Pancreas (tissue), 10 donors: ENCODE measurements around the gene ZNF318. TPM values are rescaled to one million over a fixed set of nuclear protein-coding genes. Genes with fewer than 3 reads are reported as not detected.

Experiments used
- ATAC-seq, 4 donors: fragments of 200-7000 bp; cut with Tn5 transposase; one replicate each; pipeline versions ENCODE4 v1.8.0 to v1.9.1; 2020; ENCODE audit warnings: mild to moderate bottlenecking in 4 of 4, moderate library complexity in 4 of 4
- DNase-seq, 6 donors: peaks; one replicate each; pipeline ENCODE4 v3.0.0-alpha.2; 2020
- FAIRE-seq: peaks from 2 replicates; lab custom pipeline; 2012; peaks lifted over from hg19 to GRCh38; lab: Jason Lieb, UNC
- H3K27ac ChIP-seq, 4 donors: fragments of 200-600 bp; sonication (generic); 1 replicate in 3 of 4; 2 replicates in 1 of 4; pipeline versions ENCODE4 v1.5.0 to v1.8.0; 2020
- H3K27me3 ChIP-seq, 4 donors: fragments of 200-600 bp; one replicate each; pipeline ENCODE4 v1.8.0; 2021
- H3K36me3 ChIP-seq, 3 donors: fragments of 200-600 bp; sonication (generic) in 1 of 3; one replicate each; pipeline versions ENCODE4 v1.5.0 to v1.8.0; 2020 to 2021
- H3K4me1 ChIP-seq, 3 donors: fragments of 200-600 bp; one replicate each; pipeline ENCODE4 v1.8.0; 2021
- H3K4me3 ChIP-seq, 4 donors: fragments of 200-600 bp; sonication (generic) in 2 of 4; one replicate each; pipeline versions ENCODE4 v1.5.0 to v1.8.0; 2020 to 2021
- H3K9me3 ChIP-seq, 4 donors: fragments of 200-600 bp; one replicate each; pipeline ENCODE4 v1.8.0; 2021
- WGBS, 2 donors: extraction: QIAGEN DNeasy Blood & Tissue Kit; methylation state at CpG; one replicate each; pipeline ENCODE4 v1.1.7; 2013; 5-methylcytosine and 5-hydroxymethylcytosine counted together
- intact Hi-C, 3 donors: fragments of 100-400 bp; cut with DNase I; formaldehyde crosslinking; loops; one replicate each; pipeline versions ENCODE4 v1.11.1 to v1.14.2; 2022
- polyA plus RNA-seq, 2 donors: library from polyadenylated mRNA; stranded (reverse); fragments of 200-250 nt; gene quantifications; one replicate each; pipeline ENCODE4 v1.2.3, GENCODE V29; 2013
- total RNA-seq, 6 donors: library from RNA; stranded (reverse); fragmentation: NEBNext Ultra II Directional in 4 of 6; extraction: Animal tissue kit (Norgen Biotek cat#: 25700) in 4 of 6; gene quantifications; one replicate each; pipeline versions ENCODE4 v1.2.1 to v1.2.4, GENCODE V29; 2021 to 2023
- TF ChIP-seq, protein P1 (sequence below), 4 donors: fragments of 200-600 bp; sonication (generic) in 3 of 4; IDR thresholded peaks; one replicate each; pipeline versions ENCODE4 v1.5.0 to v1.8.0; 2021; ENCODE audit warnings: antibody characterized with exemption in 4 of 4
- donor health status: healthy with polysubstance abuse.
- donor health status: DM: no; HTN: no; CAD: no; lungs with moderate emphysema.
- donor health status: DM: no; HTN: no; CAD: no.
- donor health status: control.
- donor health status: control.
- donor health status: Bipolar disorder and iron deficiency.
- donor health status: DM: yes; HTN: yes; CAD: no.
- donor health status: DM: no; HTN: no; CAD: no.
- donor health status: DM: no; HTN: no; CAD: no.
- donor health status: DM: yes; HTN: yes; CAD: no.

Gene ZNF318
- total and polyA plus RNA-seq, 8 donors: 6.2 to 13.0 (median 8.7) TPM

DNA sequence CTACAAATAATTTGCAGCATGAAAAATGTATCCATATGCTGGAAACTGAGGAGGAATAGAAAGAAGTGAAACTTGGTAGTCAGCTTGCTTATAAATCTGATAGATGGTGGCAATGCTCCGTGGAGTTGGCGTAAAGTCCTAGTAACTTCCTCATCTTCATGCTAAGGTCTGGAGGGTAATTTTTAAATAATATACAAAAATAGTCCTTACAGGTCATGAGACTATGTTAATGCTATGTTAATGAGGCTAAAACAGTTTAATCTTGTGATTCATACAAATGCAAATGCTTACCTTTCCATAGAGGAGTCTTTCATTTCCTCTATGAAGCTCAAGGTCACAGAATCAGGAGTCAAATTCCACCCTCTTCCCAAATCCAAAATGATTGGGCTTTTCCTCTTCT is 51.4 kb downstream of the ZNF318 start:
- ATAC-seq (no peak), DNase-seq (no peak), FAIRE-seq (no peak)
- H3K27me3 ChIP-seq: no peaks in the 10 kb centered on the region
- intact Hi-C loops: no loop called here
- H3K27ac ChIP-seq: no peak overlapping the region
- WGBS, 2 donors: 93 to 94% methylated on average over 2 of the region's 2 CpGs
- no peaks in the 10 kb centered on the region for H3K9me3 ChIP-seq
- no peaks in the 10 kb centered on the region for H3K4me1 ChIP-seq
- no peak overlapping the region for H3K4me3 ChIP-seq
- TF ChIP-seq, protein P1, sequence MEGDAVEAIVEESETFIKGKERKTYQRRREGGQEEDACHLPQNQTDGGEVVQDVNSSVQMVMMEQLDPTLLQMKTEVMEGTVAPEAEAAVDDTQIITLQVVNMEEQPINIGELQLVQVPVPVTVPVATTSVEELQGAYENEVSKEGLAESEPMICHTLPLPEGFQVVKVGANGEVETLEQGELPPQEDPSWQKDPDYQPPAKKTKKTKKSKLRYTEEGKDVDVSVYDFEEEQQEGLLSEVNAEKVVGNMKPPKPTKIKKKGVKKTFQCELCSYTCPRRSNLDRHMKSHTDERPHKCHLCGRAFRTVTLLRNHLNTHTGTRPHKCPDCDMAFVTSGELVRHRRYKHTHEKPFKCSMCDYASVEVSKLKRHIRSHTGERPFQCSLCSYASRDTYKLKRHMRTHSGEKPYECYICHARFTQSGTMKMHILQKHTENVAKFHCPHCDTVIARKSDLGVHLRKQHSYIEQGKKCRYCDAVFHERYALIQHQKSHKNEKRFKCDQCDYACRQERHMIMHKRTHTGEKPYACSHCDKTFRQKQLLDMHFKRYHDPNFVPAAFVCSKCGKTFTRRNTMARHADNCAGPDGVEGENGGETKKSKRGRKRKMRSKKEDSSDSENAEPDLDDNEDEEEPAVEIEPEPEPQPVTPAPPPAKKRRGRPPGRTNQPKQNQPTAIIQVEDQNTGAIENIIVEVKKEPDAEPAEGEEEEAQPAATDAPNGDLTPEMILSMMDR (IDR thresholded peaks at IDR 0.05): no peak
- H3K36me3 ChIP-seq: no peaks in the 10 kb centered on the region

DNA sequence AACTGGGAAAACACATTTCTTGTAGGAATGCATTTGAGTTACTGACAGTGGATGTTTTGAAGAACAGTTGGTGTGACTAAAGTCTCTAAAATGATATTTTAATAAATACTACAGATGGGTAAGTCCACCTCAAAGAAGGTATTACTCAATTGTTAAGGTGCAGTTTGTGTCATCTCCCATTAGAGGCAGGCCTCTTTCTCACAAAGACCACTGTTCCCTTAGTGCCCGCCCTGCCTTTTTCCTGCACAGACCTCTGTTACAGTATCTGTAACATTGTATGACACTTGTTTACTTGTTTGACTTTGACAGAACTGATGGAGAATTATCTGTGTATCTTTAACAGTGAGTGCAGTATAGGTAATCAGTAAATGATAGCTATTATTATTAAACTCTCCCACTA is 55.6 kb downstream of the ZNF318 start:
- TF ChIP-seq, protein P1 (IDR thresholded peaks at IDR 0.05): no peak
- Histone ChIP-seq H3K27ac (no peak overlapping the region), H3K4me1 (peaks cover 0 to 2% (median 0%) of the 10 kb centered on the region in 3 donors), H3K4me3 (no peak overlapping the region), H3K9me3 (no peaks in the 10 kb centered on the region), H3K27me3 (no peaks in the 10 kb centered on the region), H3K36me3 (no peaks in the 10 kb centered on the region)
- no peak for DNase-seq
- intact Hi-C loops: no loop called here
- WGBS, 2 donors: 91 to 96% methylated on average over 1 of the region's 1 CpG
- no peak for ATAC-seq
- FAIRE-seq: no peak

DNA sequence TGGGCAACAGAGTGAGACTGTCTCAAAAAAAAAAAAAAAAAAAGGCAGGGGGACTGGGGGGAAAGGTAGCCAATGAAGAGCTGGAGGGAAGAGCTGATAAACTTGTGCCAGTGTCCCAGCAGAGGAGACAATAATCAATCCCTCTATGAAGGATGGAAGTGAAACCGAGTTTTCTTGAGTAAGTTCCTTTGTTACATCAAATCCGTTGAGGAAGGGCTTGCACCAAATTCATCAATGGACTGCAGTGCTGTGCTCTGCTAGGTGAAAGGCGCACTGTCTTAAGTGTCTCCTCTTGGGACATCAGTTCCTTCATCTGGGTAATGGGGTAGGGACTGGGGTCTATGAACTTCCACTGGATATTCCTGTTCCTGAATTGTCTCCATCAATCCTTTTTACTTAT is 57.8 kb downstream of the ZNF318 start:
- 70 to 84% methylated on average over 3 of the region's 3 CpGs for WGBS, 2 donors
- DNase-seq: no peak
- Histone ChIP-seq H3K27ac (no peak overlapping the region), H3K4me3 (no peak overlapping the region), H3K9me3 (no peaks in the 10 kb centered on the region), H3K27me3 (no peaks in the 10 kb centered on the region), H3K4me1 (peaks cover 0 to 5% (median 0%) of the 10 kb centered on the region in 3 donors), H3K36me3 (no peaks in the 10 kb centered on the region)
- intact Hi-C loops: no loop called here
- FAIRE-seq: no peak
- TF ChIP-seq, protein P1 (IDR thresholded peaks at IDR 0.05): no peak
- ATAC-seq: no peak

DNA sequence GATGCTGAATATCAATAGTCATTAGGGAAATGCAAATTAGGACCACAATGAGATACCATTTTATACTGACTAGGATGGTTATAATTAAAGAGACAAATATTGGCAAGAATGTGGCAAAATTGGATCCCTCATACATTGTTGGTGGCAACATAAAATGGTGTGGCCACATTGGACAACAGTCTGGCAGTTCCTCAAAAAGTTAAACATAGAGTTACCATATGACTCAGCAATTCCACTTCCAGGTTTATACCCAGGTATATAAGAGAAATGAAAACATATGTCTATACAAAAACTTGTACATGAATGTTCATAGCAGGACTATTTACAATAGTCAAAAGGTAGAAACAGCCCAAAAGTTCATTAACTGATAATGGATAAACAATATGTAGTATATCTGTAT is 58.8 kb downstream of the ZNF318 start:
- intact Hi-C loops: no loop called here
- ATAC-seq (no peak), DNase-seq (no peak), FAIRE-seq (no peak)
- Histone ChIP-seq H3K4me1 (peaks cover 0 to 5% (median 0%) of the 10 kb centered on the region in 3 donors), H3K27ac (no peak overlapping the region), H3K4me3 (no peak overlapping the region), H3K36me3 (no peaks in the 10 kb centered on the region), H3K27me3 (no peaks in the 10 kb centered on the region), H3K9me3 (no peaks in the 10 kb centered on the region)
- TF ChIP-seq, protein P1 (IDR thresholded peaks at IDR 0.05): no peak

DNA sequence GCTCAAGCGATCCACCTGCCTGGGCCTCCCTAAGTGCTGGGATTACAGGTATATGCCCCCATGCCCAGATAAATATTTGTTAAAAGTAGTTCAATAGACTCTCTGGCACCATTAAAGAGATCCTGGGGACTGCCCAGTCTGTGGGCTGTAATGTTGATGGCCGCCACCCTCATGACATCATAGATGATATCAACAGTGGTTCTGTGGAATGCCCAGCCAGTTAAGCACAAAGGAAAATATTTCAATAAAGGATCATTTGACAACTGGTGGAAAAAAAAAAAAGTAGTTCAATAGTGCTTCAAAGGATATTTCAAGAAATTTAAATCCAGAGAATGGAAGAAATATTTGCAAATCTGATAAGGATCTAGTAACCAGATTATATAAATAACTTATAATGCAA is 59.3 kb downstream of the ZNF318 start:
- no peaks in the 10 kb centered on the region for H3K36me3 ChIP-seq
- ATAC-seq: no peak
- FAIRE-seq: no peak
- H3K4me1 ChIP-seq: peaks cover 0 to 5% (median 0%) of the 10 kb centered on the region in 3 donors
- intact Hi-C loops: no loop called here
- WGBS, 2 donors: 97 to 100% methylated on average over 2 of the region's 2 CpGs
- H3K9me3 ChIP-seq: no peaks in the 10 kb centered on the region
- no peak for DNase-seq
- TF ChIP-seq, protein P1 (IDR thresholded peaks at IDR 0.05): no peak
- H3K27me3 ChIP-seq: no peaks in the 10 kb centered on the region
- no peak overlapping the region for H3K4me3 ChIP-seq
- no peak overlapping the region for H3K27ac ChIP-seq
